H1 (cell line): ENCODE data around the gene LAD1. TPM values are rescaled to one million over a fixed set of nuclear protein-coding genes. Genes with fewer than 3 reads are reported as not detected.

Experiments used
- CHD7 ChIP-seq: fragments of 300-600 bp; sonication (generic); IDR thresholded peaks from 2 replicates; pipeline ENCODE4 v1.7.1; 2012; ENCODE audit warnings: low read length, moderate library complexity, mild to moderate bottlenecking, inconsistent platforms; ENCODE audit not compliant: insufficient replicate concordance
- GABPA ChIP-seq: IDR thresholded peaks from 2 replicates; pipeline ENCODE4 v1.6.1; 2011; ENCODE audit warnings: mild to moderate bottlenecking, low read length, moderate library complexity, borderline replicate concordance; ENCODE audit not compliant: insufficient read depth
- GTF2F1 ChIP-seq: IDR thresholded peaks from 2 replicates; pipeline ENCODE4 v1.6.1; 2012; ENCODE audit warnings: low read depth, low read length, improper control_type of control experiment, borderline replicate concordance
- HDAC6 ChIP-seq: IDR thresholded peaks from one replicate; pipeline ENCODE4 v1.7.1; 2012; ENCODE audit warnings: low read depth, mild to moderate bottlenecking, inconsistent platforms, low read length, moderate library complexity
- NANOG ChIP-seq: IDR thresholded peaks from 2 replicates; pipeline ENCODE4 v1.6.1; 2011; ENCODE audit warnings: low read length, low read depth, mild to moderate bottlenecking, inconsistent platforms; ENCODE audit not compliant: insufficient read depth, poor library complexity, severe bottlenecking
- PHF8 ChIP-seq: fragments of 200-600 bp; sonication (generic); conservative IDR thresholded peaks from 2 replicates; pipeline ENCODE4 v1.7.1; 2012; ENCODE audit warnings: low read depth, mild to moderate bottlenecking, inconsistent platforms, low read length, moderate library complexity
- SAP30 ChIP-seq: fragments of 300-600 bp; sonication (generic); IDR thresholded peaks from 2 replicates; pipeline ENCODE4 v1.7.1; 2012; ENCODE audit warnings: low read length, moderate library complexity, mild to moderate bottlenecking, inconsistent platforms; ENCODE audit not compliant: insufficient read depth, insufficient replicate concordance
- SUZ12 ChIP-seq: fragments of 200-600 bp; sonication (generic); IDR thresholded peaks from 2 replicates; pipeline ENCODE4 v1.6.1; 2012; ENCODE audit warnings: mild to moderate bottlenecking, inconsistent platforms, low read length, moderate library complexity, mixed read lengths
- polyA plus RNA-seq, 7 experiments: library from polyadenylated mRNA; depleted of rRNA in 3 of 7; stranded (reverse) in 5 of 7; unstranded in 2 of 7; fragments of >200 nt in 5 of 7; fragments of 200-250 nt in 2 of 7; gene quantifications; 1 replicate in 5 of 7; 2 replicates in 1 of 7; 4 replicates in 1 of 7; pipeline versions ENCODE4 v1.2.1 to v1.2.3, GENCODE V29; 2011 to 2013; ENCODE audit warnings: missing spikeins in 2 of 7, mixed read lengths in 2 of 7
- total RNA-seq: library from RNA; stranded (reverse); fragmentation: NEBNext Ultra II Directional; extraction: Animal tissue kit (Norgen Biotek cat#: 25700); gene quantifications from 2 replicates; pipeline ENCODE4 v1.2.1, GENCODE V29; 2021

LAD1 gene
- total and polyA plus RNA-seq, 2 of the 8 experiments (the other 6 are each of a cell fraction or from before 2014, with no cell fraction given): 9.3 to 32.8 TPM

- TF ChIP-seq CHD7 (no peak), GTF2F1 (no peak), SAP30 (no peak), SUZ12 (no peak), HDAC6 (no peak), PHF8 (no peak; the same call in 1 of the 2 replicates), NANOG (no peak), GABPA (no peak)
Measured at GRCh38 chr1:201376464-201377374, 22.4 kb downstream of the LAD1 start (continued).
